Loucy (cell line): ENCODE measurements around the gene PTGES2.

ENCODE experiments used
- EZH2phosphoT487 ChIP-seq: fragments of 200-600 bp; IDR thresholded peaks from 2 replicates; pipeline ENCODE4 v1.6.1; 2018; ENCODE audit warnings: antibody characterized with exemption, mild to moderate bottlenecking, moderate library complexity, borderline replicate concordance
- TF ChIP-seq, protein P1 (sequence below): fragments of 200-600 bp; sonication (generic); conservative IDR thresholded peaks from 2 replicates; pipeline ENCODE4 v1.5.1; 2014; ENCODE audit warnings: mild to moderate bottlenecking, antibody characterized with exemption, low read length

- TF ChIP-seq, protein P1, sequence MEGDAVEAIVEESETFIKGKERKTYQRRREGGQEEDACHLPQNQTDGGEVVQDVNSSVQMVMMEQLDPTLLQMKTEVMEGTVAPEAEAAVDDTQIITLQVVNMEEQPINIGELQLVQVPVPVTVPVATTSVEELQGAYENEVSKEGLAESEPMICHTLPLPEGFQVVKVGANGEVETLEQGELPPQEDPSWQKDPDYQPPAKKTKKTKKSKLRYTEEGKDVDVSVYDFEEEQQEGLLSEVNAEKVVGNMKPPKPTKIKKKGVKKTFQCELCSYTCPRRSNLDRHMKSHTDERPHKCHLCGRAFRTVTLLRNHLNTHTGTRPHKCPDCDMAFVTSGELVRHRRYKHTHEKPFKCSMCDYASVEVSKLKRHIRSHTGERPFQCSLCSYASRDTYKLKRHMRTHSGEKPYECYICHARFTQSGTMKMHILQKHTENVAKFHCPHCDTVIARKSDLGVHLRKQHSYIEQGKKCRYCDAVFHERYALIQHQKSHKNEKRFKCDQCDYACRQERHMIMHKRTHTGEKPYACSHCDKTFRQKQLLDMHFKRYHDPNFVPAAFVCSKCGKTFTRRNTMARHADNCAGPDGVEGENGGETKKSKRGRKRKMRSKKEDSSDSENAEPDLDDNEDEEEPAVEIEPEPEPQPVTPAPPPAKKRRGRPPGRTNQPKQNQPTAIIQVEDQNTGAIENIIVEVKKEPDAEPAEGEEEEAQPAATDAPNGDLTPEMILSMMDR, result no peak
- TF ChIP-seq EZH2phosphoT487, result no peak
Observed at GRCh38 chr9:128169492-128169891, 42.0 kb upstream of the PTGES2 start.
